A549 treated with AZD9567 at 1 μM for 4 hours (cell line): ENCODE data around the gene DNAH9. TPM values are rescaled to one million over a fixed set of nuclear protein-coding genes. Genes with fewer than 3 reads are reported as not detected.

Experiments
- total RNA-seq: library from RNA; stranded (reverse); fragments of 200-300 nt; extraction: Qiagen RNA extraction; gene quantifications from 5 replicates; pipeline ENCODE4 v1.2.3, GENCODE V29; 2022; ENCODE audit not compliant: insufficient read depth

Gene DNAH9
- 0.03 to 0.09 TPM in 2 of 5 replicates, not detected in the others for total RNA-seq

DNA sequence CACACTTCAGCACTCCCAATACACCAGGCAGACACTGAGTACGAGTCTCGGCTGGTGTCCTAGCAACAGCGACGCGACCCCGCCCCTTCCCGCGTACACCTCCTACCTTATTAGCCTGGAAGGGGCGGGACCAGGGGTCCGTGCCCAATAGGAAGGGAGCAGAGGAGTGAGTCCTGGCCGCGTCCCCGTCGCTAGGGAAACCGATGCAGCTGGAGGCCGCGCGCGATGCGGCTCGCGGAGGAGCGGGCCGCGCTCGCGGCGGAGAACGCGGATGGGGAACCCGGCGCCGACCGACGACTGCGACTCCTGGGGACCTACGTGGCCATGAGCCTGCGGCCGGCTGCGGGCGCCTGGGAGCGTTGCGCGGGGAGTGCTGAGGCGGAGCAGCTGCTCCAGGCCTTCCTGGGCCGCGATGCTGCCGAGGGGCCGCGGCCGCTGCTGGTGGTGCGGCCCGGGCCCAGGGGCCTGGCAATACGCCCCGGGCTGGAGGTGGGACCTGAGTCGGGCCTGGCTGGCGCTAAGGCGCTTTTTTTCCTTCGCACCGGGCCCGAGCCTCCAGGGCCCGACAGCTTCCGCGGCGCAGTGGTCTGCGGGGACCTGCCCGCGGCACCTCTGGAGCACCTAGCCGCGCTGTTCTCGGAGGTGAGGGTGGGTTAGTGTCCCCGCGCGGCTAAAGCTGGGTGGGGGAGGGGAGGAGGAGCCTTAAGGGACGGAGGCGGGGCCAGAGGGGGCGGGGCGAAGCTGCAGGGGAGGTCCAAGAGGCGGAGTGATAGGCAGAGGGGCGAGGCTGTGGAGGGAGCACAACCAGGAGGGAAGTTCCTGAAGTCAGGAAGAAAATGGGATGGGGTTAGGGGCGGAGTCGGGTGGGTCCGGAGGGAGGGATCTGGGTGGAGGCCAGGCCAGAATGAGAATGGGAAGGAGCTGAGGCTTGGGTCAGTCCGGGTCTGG lies at the start of gene DNAH9:
DNAH9 (plus strand) TSS at position 197 of the 948 bp plus-strand sequence; CDS start at position 226, 29 bp downstream.

DNA sequence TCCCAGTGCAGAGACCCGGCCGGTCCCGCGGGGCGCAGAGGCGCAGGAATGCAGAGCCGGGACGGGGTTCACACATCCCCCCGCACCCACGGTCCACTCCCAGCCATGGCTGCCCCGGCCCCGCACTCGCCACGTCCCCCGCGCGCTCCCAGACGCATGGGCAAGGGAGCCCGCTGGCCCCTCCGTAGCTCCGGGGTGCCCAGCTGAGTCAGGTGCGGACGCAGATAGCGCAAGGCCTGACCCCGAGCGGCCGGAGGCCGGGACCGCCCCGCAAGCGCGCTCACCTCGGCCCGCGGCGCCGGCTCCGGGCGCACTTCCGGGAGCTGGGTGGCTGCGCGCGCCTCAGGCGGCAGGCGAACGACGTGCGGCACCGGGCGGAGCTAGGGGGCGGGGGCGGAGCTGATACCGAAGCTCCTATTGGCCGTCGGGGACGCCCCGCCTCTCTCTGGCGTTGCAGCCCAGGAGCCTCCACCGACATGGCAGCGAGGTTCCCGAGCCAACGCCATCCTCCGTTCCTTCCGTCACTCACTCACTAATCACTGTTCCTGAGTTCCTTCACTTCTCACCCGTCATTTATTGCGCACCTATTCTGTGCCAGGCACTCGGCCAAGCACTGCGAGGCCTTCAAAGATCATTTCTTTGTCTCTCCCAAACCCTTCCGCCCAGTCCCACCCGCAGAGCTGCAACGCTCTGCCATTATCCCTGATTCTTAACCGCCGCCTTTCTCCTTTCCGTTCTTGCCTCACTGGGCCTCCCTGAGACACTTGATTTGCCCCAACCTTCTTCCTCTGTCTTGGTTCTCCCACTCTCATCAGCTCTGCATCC lies 399.1 kb downstream of the DNAH9 start, which contains the start of gene ZNF18:
ZNF18 (minus strand) TSS at position 329 of the 825 bp plus-strand sequence. CDS start 4,646 bp downstream, outside the sequence.

